HFF-Myc (cell line): ENCODE measurements around the gene NCAPG2.

Experiments
- DNase-seq: peaks from one replicate; pipeline ENCODE4 v3.0.0-alpha.2; 2011; ENCODE audit warnings: low read depth; ENCODE audit errors: extremely low read depth
- H3K4me3 ChIP-seq: replicated peaks from 2 replicates; pipeline ENCODE4 v1.5.1; 2011; ENCODE audit warnings: low read depth, mild to moderate bottlenecking, control low read depth, low read length
- CTCF ChIP-seq: IDR thresholded peaks from 2 replicates; pipeline ENCODE4 v1.5.1; 2012; ENCODE audit warnings: mild to moderate bottlenecking, low read depth, low read length, control low read depth; ENCODE audit errors: missing control alignments

NCAPG2 gene

GRCh38 chr7:158620418-158620817 lies 84.2 kb downstream of the NCAPG2 start:
- TF ChIP-seq CTCF, result no peak
- H3K4me3 ChIP-seq, result no peak overlapping the region
- no peak for DNase-seq

DNA sequence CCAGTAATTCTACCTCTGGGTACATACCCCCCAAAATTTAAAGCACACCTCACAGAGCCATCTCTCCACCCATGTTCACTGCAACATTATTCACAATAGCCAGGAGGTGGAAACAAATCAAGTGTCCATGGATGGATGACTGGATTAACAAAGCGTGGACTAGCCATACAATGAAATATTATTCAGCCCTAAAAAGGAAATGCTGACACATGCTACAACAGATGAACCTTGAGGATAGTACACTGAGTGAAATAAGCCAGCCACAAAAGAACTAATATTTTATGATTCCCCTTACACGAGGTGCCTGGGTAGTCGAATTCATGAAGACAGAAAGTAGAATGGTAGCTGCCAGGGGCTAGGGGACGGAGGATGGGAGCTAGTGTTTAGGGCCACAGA lies 85.9 kb downstream of the NCAPG2 start:
- no peak for TF ChIP-seq CTCF
- no peak overlapping the region for H3K4me3 ChIP-seq
- DNase-seq, result no peak

GRCh38 chr7:158617737-158618128 lies 86.9 kb downstream of the NCAPG2 start:
- DNase-seq, result no peak
- TF ChIP-seq CTCF, result no peak
- H3K4me3 ChIP-seq, result no peak overlapping the region

DNA sequence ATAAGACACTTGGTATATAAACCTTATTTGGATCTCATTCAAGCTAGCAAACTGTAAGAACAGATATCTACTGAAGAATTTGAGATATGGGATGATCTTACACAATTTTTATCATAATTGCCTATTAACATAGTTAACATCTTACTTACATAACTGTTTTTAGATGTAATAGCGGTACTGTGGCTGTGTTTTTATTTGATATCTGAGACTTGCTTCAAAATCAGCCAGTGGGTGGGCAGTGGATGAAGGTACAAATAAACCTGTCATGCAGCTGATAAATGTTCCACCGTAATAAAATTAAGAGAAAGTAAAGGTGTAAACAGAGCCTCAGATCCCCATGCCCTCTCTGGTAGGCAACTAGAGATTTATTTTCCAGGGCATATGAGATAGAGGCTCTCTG lies 88.6 kb downstream of the NCAPG2 start:
- no peak for DNase-seq
- no peak for TF ChIP-seq CTCF
- H3K4me3 ChIP-seq, result no peak overlapping the region

DNA sequence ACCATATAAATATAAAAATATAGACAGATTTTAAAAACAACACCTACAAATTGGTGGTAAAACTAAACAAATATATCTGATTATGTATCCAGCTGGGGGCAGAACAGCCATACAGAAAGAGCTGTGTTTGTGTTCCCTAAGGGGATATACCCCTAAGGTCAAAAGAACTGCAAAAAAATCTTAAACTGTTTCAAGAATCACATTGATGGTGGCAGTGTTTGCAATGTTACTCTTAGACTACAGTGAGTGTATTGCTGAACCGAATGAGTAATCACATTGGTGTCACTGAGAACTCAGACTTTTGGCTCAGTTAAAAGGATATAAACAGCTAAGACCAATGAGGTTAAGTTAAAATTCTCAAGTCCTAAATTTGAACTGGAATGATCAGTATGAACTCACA lies 89.9 kb downstream of the NCAPG2 start:
- no peak for DNase-seq
- H3K4me3 ChIP-seq, result no peak overlapping the region
- no peak for TF ChIP-seq CTCF

DNA sequence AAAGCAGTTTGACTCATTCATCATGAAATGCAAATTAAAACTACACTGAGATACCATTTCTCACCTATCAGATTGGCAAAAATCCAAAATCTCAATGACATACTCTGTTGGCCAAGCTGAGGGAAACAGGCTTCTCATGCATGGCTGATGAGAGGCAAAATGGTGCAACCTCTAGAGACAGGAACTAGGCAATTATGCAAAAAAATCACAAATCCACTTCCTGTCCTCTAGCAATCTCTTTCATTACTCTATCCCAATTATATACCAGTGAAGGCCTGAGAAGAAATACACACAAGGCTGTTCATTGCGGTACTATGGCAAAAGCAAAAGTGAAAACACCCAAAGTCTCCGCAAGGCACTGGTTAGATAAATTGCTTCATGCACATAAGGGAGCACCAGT lies 91.1 kb downstream of the NCAPG2 start:
- TF ChIP-seq CTCF, result no peak
- H3K4me3 ChIP-seq, result no peak overlapping the region
- DNase-seq, result no peak

DNA sequence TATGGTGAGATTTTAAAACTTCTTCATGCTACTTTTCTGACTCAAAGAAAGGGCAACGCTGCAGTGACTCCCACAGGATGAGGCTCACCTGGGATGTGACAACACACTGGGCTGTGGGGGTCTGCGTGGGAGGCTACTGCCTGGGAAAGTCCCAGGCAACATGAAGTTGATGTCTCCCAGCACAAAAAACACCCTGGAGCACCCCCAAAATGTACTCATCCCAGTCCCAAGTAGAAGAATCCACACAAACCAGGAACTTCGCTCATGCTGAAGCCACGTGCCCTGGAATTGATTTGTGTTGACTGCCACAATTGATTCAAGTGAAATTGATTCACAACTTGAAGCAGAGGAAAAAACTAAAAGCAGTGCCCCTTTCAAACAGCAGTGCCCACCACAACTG lies 92.1 kb downstream of the NCAPG2 start:
- DNase-seq, result no peak
- no peak overlapping the region for H3K4me3 ChIP-seq
- no peak for TF ChIP-seq CTCF
